Stimulated activated naive CD8-positive, alpha-beta T cell treated with anti-CD3 and anti-CD28 coated beads, Interleukin-15, amount 100 ng/mL, for 72 hours (primary cell): ENCODE measurements around the gene GREM1.

ENCODE experiments used
- ATAC-seq: fragments of 150-1000 bp; cut with Tn5 transposase; 2 replicates; pipeline ENCODE4 v1.10.0; 2021; ENCODE audit warnings: mild to moderate bottlenecking, moderate library complexity
- DNase-seq, 2 donors: peaks; one replicate each; pipeline ENCODE4 v3.0.0; 2021 to 2022
- H3K27ac Mint-ChIP-seq, 2 donors: one replicate each; pipeline ENCODE4 v1.8.0; 2022; ENCODE audit warnings: mild to moderate bottlenecking in 2 of 2, mixed read lengths in 2 of 2, moderate library complexity in 2 of 2
- H3K27me3 Mint-ChIP-seq: one replicate; pipeline ENCODE4 v1.8.0; 2022; ENCODE audit warnings: mixed read lengths
- H3K4me1 Mint-ChIP-seq: one replicate; pipeline ENCODE4 v1.8.0; 2022; ENCODE audit warnings: mild to moderate bottlenecking, mixed read lengths
- H3K4me3 Mint-ChIP-seq, 2 donors: one replicate each; pipeline ENCODE4 v1.8.0; 2022; ENCODE audit warnings: mild to moderate bottlenecking in 2 of 2, mixed read lengths in 2 of 2, moderate library complexity in 1 of 2
- H3K9me3 Mint-ChIP-seq, 2 donors: one replicate each; pipeline ENCODE4 v1.8.0; 2022; ENCODE audit warnings: mixed read lengths in 2 of 2

The GREM1 gene

DNA sequence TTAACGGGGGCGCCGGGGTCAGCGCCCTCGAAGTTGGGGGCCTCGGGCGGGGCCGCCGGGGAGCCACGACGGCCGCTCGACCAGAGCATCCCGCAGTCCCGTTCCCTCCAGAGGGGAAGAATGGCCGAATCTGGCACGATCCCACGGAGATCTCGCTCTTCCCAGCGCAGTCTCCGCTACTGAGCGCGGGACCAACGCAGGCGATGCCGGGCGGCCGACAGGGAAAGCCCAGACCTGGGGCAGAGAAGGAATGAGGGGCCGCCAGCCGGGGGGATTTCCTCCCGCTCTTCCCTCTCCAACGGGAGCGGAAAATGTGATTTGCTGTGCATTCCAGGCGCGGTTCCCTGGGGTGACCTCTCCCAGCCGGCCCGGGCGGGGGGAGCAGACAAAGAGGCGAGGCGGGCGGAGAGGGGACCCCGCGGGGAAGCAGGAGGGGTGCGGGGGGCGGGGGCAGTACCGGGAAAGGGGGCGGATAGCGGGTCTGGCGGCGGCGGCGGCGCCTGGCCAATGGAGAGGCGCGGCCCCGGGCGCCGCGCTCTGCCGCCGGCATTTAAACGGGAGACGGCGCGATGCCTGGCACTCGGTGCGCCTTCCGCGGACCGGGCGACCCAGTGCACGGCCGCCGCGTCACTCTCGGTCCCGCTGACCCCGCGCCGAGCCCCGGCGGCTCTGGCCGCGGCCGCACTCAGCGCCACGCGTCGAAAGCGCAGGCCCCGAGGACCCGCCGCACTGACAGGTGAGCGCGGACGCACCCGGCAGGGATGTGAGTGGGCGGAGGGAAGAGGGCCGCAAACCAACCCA lies at the start of gene GREM1:
TSS of gene GREM1 (plus strand) at position 579 of the 801 bp plus-strand sequence. CDS start 12,687 bp downstream, outside the sequence.
- DNase-seq, result no peak
- no peak for ATAC-seq
- Mint-ChIP-seq H3K9me3 (no peaks in the 10 kb centered on the region), H3K27me3 (peaks cover 79% of the 10 kb centered on the region), H3K27ac (no peak within 1 kb of the TSS), H3K4me1 (peaks cover 40% of the 10 kb centered on the region), H3K4me3 (peak within 1 kb of the TSS; percentile 71 to 79)

DNA sequence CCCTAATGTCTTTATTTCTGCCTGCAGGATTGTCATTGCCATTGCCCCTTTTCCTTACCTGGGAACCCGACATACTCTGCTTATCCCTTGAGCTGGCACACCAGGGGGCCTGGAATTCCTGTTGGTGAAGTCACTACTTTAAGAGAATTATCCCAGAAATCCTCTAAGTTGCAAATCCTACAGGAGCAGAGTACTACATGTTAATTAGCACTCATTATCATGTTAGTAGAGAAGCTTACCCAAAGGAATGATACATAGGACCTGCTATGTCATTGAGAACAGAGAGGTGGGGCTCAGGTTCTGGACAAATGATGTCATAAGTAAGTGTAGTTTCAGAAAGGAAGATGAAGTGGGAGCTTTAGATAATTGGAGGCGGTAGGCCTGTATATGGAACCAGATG lies 48.9 kb upstream of the GREM1 start:
- Mint-ChIP-seq H3K4me3 (no peak overlapping the region), H3K9me3 (no peaks in the 10 kb centered on the region), H3K27me3 (no peaks in the 10 kb centered on the region), H3K27ac (no peak overlapping the region), H3K4me1 (no peaks in the 10 kb centered on the region)
- DNase-seq, result no peak
- no peak for ATAC-seq

GRCh38 chr15:32669896-32670611 lies 47.8 kb upstream of the GREM1 start:
- no peaks in the 10 kb centered on the region for H3K9me3 Mint-ChIP-seq
- H3K4me3 Mint-ChIP-seq, result no peak overlapping the region
- DNase-seq, result no peak
- ATAC-seq, result no peak
- H3K4me1 Mint-ChIP-seq, result no peaks in the 10 kb centered on the region
- no peak overlapping the region for H3K27ac Mint-ChIP-seq
- no peaks in the 10 kb centered on the region for H3K27me3 Mint-ChIP-seq

DNA sequence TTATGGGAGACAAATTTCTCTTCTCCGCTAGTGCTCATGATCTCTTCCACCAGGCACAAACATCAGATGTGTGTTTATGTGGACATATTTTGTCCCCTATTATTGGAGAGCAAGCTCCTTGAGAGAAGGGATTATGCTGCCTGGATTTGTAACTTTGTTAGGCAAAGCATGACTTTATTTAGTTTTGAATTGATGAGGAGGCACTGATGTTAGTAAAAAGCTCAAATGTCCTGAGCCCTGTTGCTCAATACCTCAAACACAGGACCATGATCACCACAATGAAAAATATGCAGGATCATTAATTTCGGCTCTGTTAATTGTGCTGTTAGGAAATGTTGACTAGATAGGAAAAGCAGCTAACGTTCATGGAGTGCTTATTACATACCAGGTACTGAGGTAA lies 47.2 kb upstream of the GREM1 start:
- H3K4me3 Mint-ChIP-seq, result no peak overlapping the region
- H3K27ac Mint-ChIP-seq, result no peak overlapping the region
- no peaks in the 10 kb centered on the region for H3K27me3 Mint-ChIP-seq

GRCh38 chr15:32671339-32672325 lies 46.2 kb upstream of the GREM1 start:
- H3K4me3 Mint-ChIP-seq, result no peak overlapping the region
- no peak for ATAC-seq
- no peak overlapping the region for H3K27ac Mint-ChIP-seq
- H3K27me3 Mint-ChIP-seq, result no peaks in the 10 kb centered on the region
- no peak for DNase-seq
- H3K4me1 Mint-ChIP-seq, result no peaks in the 10 kb centered on the region
- H3K9me3 Mint-ChIP-seq, result no peaks in the 10 kb centered on the region

More for the DNA sequence above, 47.2 kb upstream of the GREM1 start:
- no peak for ATAC-seq
- H3K9me3 Mint-ChIP-seq, result no peaks in the 10 kb centered on the region
- no peak for DNase-seq
- H3K4me1 Mint-ChIP-seq, result no peaks in the 10 kb centered on the region

- DNase-seq (no peak), ATAC-seq (no peak)
- no peak overlapping the region for H3K4me3 Mint-ChIP-seq
- H3K27ac Mint-ChIP-seq, result no peak overlapping the region
- H3K4me1 Mint-ChIP-seq, result no peaks in the 10 kb centered on the region
- no peaks in the 10 kb centered on the region for H3K9me3 Mint-ChIP-seq
- H3K27me3 Mint-ChIP-seq, result peaks cover 7% of the 10 kb centered on the region
Observed at GRCh38 chr15:32674681-32675080, 43.1 kb upstream of the GREM1 start.

DNA sequence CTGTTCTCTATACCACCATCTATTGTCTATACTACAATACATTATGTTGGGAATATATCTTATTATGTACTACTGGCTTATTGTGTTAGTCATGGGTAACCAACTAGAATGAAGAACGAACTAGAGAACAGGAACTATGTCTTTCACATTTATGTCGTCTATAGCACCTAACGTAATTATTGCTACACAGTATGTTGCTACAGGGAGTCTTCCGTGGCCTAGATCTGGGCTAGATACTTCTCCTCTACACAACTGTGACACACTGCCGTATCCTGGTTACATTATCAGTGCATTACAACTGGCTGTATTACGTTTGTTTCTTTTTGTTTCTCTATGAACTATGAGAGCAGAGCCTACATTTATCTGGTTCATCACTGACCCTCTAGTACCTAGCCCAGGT lies 42.3 kb upstream of the GREM1 start:
- peaks cover 7% of the 10 kb centered on the region for H3K27me3 Mint-ChIP-seq
- no peak overlapping the region for H3K27ac Mint-ChIP-seq
- DNase-seq (no peak), ATAC-seq (no peak)
- no peak overlapping the region for H3K4me3 Mint-ChIP-seq
- H3K4me1 Mint-ChIP-seq, result no peaks in the 10 kb centered on the region
- no peaks in the 10 kb centered on the region for H3K9me3 Mint-ChIP-seq

GRCh38 chr15:32676169-32676568 lies 41.6 kb upstream of the GREM1 start:
- ATAC-seq (no peak), DNase-seq (no peak)
- Mint-ChIP-seq H3K9me3 (no peaks in the 10 kb centered on the region), H3K4me3 (no peak overlapping the region), H3K4me1 (no peaks in the 10 kb centered on the region), H3K27ac (no peak overlapping the region), H3K27me3 (peaks cover 7% of the 10 kb centered on the region)

DNA sequence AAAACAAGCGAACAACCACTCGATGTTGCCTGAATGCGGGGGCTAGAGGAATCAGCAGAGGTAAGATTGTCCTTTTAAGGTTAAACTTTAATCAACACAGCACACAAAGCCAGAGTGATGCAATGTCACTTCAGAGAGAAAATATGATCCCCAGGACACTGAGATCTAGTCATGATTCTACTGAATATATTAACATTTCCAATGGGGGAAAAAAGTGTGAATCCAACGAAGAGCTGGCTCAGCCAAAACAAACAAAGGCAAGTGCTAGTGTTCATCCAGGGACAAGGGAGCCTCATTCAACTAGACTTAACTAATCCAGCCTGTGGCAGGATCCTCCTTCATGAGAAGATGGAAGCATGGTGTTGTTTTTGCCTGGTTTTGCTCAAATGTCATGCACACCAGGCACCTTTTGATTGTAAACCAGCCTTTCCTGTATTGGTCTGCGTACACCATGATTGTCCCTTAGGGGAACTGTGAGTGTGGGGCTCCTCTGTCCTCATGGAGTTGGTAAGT lies 40.5 kb upstream of the GREM1 start:
- ATAC-seq (no peak), DNase-seq (no peak)
- Mint-ChIP-seq H3K4me3 (no peak overlapping the region), H3K4me1 (no peaks in the 10 kb centered on the region), H3K9me3 (no peaks in the 10 kb centered on the region), H3K27me3 (peaks cover 7% of the 10 kb centered on the region), H3K27ac (no peak overlapping the region)

GRCh38 chr15:32679298-32679690 lies 38.5 kb upstream of the GREM1 start:
- Mint-ChIP-seq H3K27ac (no peak overlapping the region), H3K4me1 (peaks cover 10% of the 10 kb centered on the region), H3K4me3 (no peak overlapping the region), H3K9me3 (no peaks in the 10 kb centered on the region), H3K27me3 (peaks cover 7% of the 10 kb centered on the region)
- DNase-seq (no peak), ATAC-seq (no peak)

GRCh38 chr15:32682569-32682968 lies 35.2 kb upstream of the GREM1 start:
- H3K4me1 Mint-ChIP-seq, result peaks cover 12% of the 10 kb centered on the region
- peaks cover 9% of the 10 kb centered on the region for H3K27me3 Mint-ChIP-seq
- ATAC-seq (no peak), DNase-seq (no peak)
- H3K27ac Mint-ChIP-seq, result no peak overlapping the region
- no peaks in the 10 kb centered on the region for H3K9me3 Mint-ChIP-seq
- H3K4me3 Mint-ChIP-seq, result no peak overlapping the region

- Mint-ChIP-seq H3K4me3 (no peak overlapping the region), H3K9me3 (no peaks in the 10 kb centered on the region), H3K27me3 (peaks cover 8% of the 10 kb centered on the region), H3K4me1 (peaks cover 12% of the 10 kb centered on the region), H3K27ac (no peak overlapping the region)
- ATAC-seq, result no peak
- no peak for DNase-seq
Observed at GRCh38 chr15:32682977-32683630, 34.7 kb upstream of the GREM1 start.

- Mint-ChIP-seq H3K9me3 (no peaks in the 10 kb centered on the region), H3K27ac (no peak overlapping the region), H3K27me3 (peaks cover 8% of the 10 kb centered on the region), H3K4me1 (peaks cover 12% of the 10 kb centered on the region), H3K4me3 (no peak overlapping the region)
- DNase-seq (no peak), ATAC-seq (peak; percentile 56)
Observed at GRCh38 chr15:32683906-32684584, 33.8 kb upstream of the GREM1 start.

DNA sequence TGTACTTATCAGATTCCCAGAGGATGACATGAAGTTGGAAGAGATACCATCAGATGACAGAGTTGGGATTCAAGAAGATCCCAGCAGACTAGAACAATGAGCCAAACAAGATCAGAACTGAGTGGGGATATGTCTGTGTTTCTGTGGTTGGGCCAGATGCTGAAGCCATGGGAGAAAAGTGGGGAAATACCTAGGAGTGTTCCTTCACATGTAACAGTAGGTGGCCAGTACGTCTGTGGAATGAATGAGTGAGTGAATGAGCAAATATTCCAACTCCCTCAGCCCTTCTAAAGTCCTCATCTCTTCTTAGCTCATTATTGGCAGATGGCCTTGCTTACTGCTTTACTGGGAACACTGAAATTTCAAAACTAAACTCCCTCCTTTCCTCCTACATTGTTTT lies 32.2 kb upstream of the GREM1 start:
- Mint-ChIP-seq H3K27ac (no peak overlapping the region), H3K4me3 (no peak overlapping the region), H3K27me3 (peaks cover 8% of the 10 kb centered on the region), H3K9me3 (no peaks in the 10 kb centered on the region), H3K4me1 (peaks cover 12% of the 10 kb centered on the region)
- DNase-seq (no peak), ATAC-seq (no peak)
